Liver (tissue), 3 donors: Measurements from ENCODE around the gene ATOH1.

Experiments used
- ATF3 ChIP-seq: IDR thresholded peaks from 2 replicates; pipeline ENCODE4 v1.6.1; 2016; ENCODE audit warnings: antibody characterized with exemption
- CTCF ChIP-seq: fragments of 150-350 bp; IDR thresholded peaks from 2 replicates; pipeline ENCODE4 v1.5.1; 2017; ENCODE audit warnings: improper control_type of control experiment, low read depth, low read length; ENCODE audit not compliant: missing input control
- GABPA ChIP-seq, 2 donors: IDR thresholded peaks in 1 of 2; conservative IDR thresholded peaks in 1 of 2; 2 replicates each; pipeline ENCODE4 v1.6.1; 2016; ENCODE audit warnings: antibody characterized with exemption in 2 of 2, mild to moderate bottlenecking in 1 of 2, moderate library complexity in 1 of 2
- JUND ChIP-seq, 2 donors: IDR thresholded peaks; 2 replicates each; pipeline ENCODE4 v1.6.1; 2016; ENCODE audit warnings: antibody characterized with exemption in 2 of 2
- MAX ChIP-seq: IDR thresholded peaks from 2 replicates; pipeline ENCODE4 v1.6.1; 2016; ENCODE audit warnings: antibody characterized with exemption
- NR2F2 ChIP-seq: IDR thresholded peaks from 2 replicates; pipeline ENCODE4 v1.6.1; 2016; ENCODE audit warnings: antibody characterized with exemption
- RAD21 ChIP-seq, 2 donors: IDR thresholded peaks; 2 replicates each; pipeline ENCODE4 v1.6.1; 2016; ENCODE audit warnings: antibody characterized with exemption in 2 of 2, mild to moderate bottlenecking in 2 of 2
- REST ChIP-seq: IDR thresholded peaks from 2 replicates; pipeline ENCODE4 v1.6.1; 2016; ENCODE audit warnings: antibody characterized with exemption, mild to moderate bottlenecking
- RXRA ChIP-seq, 2 donors: IDR thresholded peaks; 2 replicates each; pipeline ENCODE4 v1.6.1; 2017 to 2018; ENCODE audit warnings: antibody characterized with exemption in 2 of 2, mild to moderate bottlenecking in 1 of 2
- TAF1 ChIP-seq: conservative IDR thresholded peaks from 2 replicates; pipeline ENCODE4 v1.6.1; 2016; ENCODE audit warnings: antibody characterized with exemption, mild to moderate bottlenecking
- YY1 ChIP-seq: IDR thresholded peaks from 2 replicates; pipeline ENCODE4 v1.6.1; 2016; ENCODE audit warnings: antibody characterized with exemption, mild to moderate bottlenecking
- ZBTB33 ChIP-seq: IDR thresholded peaks from 2 replicates; pipeline ENCODE4 v1.6.1; 2016; ENCODE audit warnings: antibody characterized with exemption
- donor health status: healthy.
- donor health status: healthy.

GRCh38 chr4:93867416-93868001 lies 39.0 kb downstream of the ATOH1 start:
- TF ChIP-seq CTCF: no peak
- no peak for TF ChIP-seq REST
- no peak for TF ChIP-seq MAX
- no peak for TF ChIP-seq JUND (IDR thresholded peaks at IDR 0.05)
- no peak for TF ChIP-seq NR2F2
- TF ChIP-seq RAD21 (IDR thresholded peaks at IDR 0.05): no peak
- TF ChIP-seq YY1: no peak
- no peak for TF ChIP-seq RXRA (IDR thresholded peaks at IDR 0.05)
- no peak for TF ChIP-seq ATF3
- TF ChIP-seq TAF1: no peak
- TF ChIP-seq GABPA (IDR thresholded peaks at IDR 0.05 in 1 of 2, conservative IDR thresholded peaks at IDR 0.05 in 1 of 2): no peak
- TF ChIP-seq ZBTB33: no peak
